Activated naive CD8-positive, alpha-beta T cell (primary cell): ENCODE measurements around the gene PSEN1.

Experiments
- H3K27ac Mint-ChIP-seq: one replicate; pipeline ENCODE4 v1.8.0; 2021; ENCODE audit warnings: mixed read lengths
- H3K27me3 Mint-ChIP-seq: one replicate; pipeline ENCODE4 v1.8.0; 2021; ENCODE audit warnings: mixed read lengths
- H3K36me3 Mint-ChIP-seq: one replicate; pipeline ENCODE4 v1.8.0; 2021; ENCODE audit warnings: mixed read lengths
- H3K4me1 Mint-ChIP-seq: one replicate; pipeline ENCODE4 v1.8.0; 2021; ENCODE audit warnings: low read depth, mixed read lengths
- H3K4me3 Mint-ChIP-seq: one replicate; pipeline ENCODE4 v1.8.0; 2021; ENCODE audit warnings: mild to moderate bottlenecking, mixed read lengths
- H3K9me3 Mint-ChIP-seq: one replicate; pipeline ENCODE4 v1.8.0; 2021; ENCODE audit warnings: low read depth, mixed read lengths

Gene PSEN1

DNA sequence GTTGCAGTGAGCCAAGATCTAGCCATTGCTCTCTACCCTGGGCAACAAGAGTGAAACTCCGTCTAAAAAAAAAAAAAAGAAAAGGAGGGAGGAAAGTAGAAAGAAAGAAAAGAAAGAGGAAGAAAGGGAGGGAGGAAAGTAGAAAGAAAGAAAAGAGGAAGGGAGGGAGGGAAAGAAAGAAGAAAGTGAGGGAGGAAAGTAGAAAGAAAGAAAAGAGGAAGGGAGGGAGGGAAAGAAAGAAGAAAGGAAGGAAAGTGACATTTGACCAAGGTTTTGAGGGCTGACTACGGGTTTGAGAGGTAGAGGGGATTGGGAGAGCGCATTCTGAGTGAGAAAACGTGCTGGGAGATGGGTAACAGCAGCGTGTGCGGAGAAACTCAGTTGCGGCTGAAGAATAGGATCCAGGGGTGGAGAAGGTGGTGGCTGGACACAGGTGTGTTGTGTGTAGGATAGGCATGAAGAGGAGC is 100.5 kb downstream of the PSEN1 start:
- Mint-ChIP-seq H3K36me3 (no peaks in the 10 kb centered on the region), H3K4me3 (peak overlapping the region; percentile 72)

DNA sequence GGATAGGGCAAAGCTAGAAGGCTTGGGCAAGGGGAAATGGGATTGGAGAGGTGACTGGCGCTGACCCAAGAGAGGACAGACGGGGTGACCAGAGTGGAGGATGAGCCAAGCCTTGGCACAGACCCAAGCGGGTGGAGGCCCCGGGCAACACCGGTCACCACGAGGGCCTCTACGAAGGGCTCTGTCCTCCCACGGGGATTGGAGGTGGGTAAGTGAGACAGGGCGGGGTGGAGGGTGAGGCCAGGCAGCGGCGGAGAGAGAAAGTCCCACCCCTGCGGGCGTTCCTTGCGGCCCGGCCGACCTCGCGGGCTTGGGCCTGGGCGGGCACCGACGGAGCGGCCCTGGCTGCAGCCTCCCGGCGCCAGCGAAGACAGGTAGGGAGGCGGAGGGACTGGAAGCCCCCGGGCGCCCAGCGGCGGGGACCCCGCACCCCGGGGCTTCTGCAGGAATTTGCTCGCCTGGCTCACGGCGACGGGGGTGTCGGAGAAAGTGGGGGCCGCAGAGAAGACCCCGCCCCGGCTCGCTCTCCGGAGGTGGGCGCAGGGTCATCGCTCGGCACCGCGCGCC is 101.0 kb downstream of the PSEN1 start, which contains the start of gene PAPLN:
PAPLN (plus strand) TSS at position 288 of the 567 bp plus-strand sequence. CDS start 2,273 bp downstream, outside the sequence.
- H3K27ac Mint-ChIP-seq = no peak within 1 kb of the TSS
- peaks cover 43% of the 10 kb centered on the region for H3K27me3 Mint-ChIP-seq
- no peaks in the 10 kb centered on the region for H3K9me3 Mint-ChIP-seq
- no peaks in the 10 kb centered on the region for H3K36me3 Mint-ChIP-seq
- peaks cover 16% of the 10 kb centered on the region for H3K4me1 Mint-ChIP-seq
- H3K4me3 Mint-ChIP-seq = peak within 1 kb of the TSS; percentile 72

More for the DNA sequence above, 100.5 kb downstream of the PSEN1 start:
- no peaks in the 10 kb centered on the region for H3K9me3 Mint-ChIP-seq
- H3K4me1 Mint-ChIP-seq = peaks cover 16% of the 10 kb centered on the region
- H3K27me3 Mint-ChIP-seq = peaks cover 40% of the 10 kb centered on the region
- H3K27ac Mint-ChIP-seq = no peak overlapping the region

DNA sequence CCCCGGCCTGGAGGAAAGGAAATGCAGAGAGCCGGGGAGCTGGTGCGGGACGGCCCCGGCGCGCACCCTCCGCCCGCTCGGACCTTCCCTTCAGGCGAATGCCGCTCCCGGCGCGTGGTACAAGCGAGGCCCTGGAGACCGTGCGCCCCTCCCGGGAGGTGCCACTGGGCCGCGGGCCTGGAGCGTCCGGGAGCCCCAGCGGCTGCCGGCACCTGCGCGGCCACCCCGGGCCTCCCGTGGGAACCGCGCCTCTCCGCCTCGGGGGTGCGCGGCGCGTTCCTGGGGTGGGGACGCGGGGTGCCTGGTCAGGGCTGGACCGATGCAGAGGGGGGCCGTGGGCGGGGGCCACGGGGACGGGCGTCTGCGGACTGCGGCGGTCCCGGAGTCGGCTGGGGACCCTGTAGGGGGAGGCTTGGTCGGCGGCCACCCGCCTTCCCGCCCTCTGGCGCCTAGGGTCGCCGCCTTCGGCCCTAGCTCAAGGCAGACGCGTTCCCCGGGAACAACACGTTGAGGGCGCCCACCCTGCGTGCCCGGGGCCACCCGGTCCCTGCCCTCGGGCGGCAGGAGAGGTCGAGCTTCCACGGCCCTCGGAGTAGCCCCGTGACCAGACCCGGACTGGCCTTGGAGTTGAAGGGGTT is 101.6 kb downstream of the PSEN1 start:
- peak overlapping the region; percentile 59 for H3K4me3 Mint-ChIP-seq
- H3K9me3 Mint-ChIP-seq = no peaks in the 10 kb centered on the region
- no peak overlapping the region for H3K27ac Mint-ChIP-seq
- peaks cover 19% of the 10 kb centered on the region for H3K4me1 Mint-ChIP-seq
- H3K36me3 Mint-ChIP-seq = no peaks in the 10 kb centered on the region
- peaks cover 44% of the 10 kb centered on the region for H3K27me3 Mint-ChIP-seq

DNA sequence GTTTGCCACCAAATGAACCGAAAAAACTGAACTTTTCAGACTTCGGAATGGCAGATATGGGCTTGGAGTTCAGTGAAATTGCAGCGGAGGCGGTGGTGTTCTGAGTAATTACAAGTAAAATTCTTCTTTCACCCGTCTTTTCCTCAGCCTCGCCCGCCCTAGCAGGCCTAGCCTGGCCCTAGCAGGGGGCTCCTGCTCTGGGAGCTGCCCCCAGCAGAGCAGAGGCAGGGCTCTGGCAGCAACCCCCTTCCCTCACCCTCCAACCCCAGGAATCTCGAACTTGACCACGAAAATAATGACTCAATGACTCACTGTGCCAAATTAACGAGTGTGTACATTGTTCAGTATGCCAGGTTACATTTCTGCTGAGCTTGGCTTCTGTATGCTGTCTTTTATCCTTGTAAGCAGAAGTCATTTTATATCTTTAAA is 102.1 kb downstream of the PSEN1 start:
- no peak overlapping the region for H3K27ac Mint-ChIP-seq
- peak overlapping the region; percentile 59 for H3K4me3 Mint-ChIP-seq
- no peaks in the 10 kb centered on the region for H3K9me3 Mint-ChIP-seq
- peaks cover 44% of the 10 kb centered on the region for H3K27me3 Mint-ChIP-seq
- H3K36me3 Mint-ChIP-seq = no peaks in the 10 kb centered on the region
- peaks cover 19% of the 10 kb centered on the region for H3K4me1 Mint-ChIP-seq

DNA sequence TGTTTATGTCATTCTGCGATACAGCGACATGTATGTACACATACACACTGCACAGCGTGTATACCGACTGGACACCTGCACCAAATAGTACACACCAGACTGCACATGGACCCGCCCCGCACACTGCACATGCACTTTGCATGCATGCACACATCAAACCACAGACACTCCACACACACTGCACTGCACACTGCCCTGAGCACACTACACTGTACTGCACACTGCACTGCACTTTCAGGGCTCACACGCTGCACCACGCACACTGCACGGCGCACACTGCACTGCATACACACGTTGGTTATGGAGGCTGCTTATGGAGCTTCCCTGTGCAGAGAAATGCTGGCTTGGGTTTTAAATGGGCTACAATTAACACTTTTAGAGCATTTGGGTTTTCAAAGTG is 102.6 kb downstream of the PSEN1 start:
- Mint-ChIP-seq H3K36me3 (no peaks in the 10 kb centered on the region), H3K27ac (no peak overlapping the region), H3K27me3 (peaks cover 47% of the 10 kb centered on the region), H3K4me3 (peak overlapping the region; percentile 32), H3K4me1 (peaks cover 21% of the 10 kb centered on the region), H3K9me3 (no peaks in the 10 kb centered on the region)

DNA sequence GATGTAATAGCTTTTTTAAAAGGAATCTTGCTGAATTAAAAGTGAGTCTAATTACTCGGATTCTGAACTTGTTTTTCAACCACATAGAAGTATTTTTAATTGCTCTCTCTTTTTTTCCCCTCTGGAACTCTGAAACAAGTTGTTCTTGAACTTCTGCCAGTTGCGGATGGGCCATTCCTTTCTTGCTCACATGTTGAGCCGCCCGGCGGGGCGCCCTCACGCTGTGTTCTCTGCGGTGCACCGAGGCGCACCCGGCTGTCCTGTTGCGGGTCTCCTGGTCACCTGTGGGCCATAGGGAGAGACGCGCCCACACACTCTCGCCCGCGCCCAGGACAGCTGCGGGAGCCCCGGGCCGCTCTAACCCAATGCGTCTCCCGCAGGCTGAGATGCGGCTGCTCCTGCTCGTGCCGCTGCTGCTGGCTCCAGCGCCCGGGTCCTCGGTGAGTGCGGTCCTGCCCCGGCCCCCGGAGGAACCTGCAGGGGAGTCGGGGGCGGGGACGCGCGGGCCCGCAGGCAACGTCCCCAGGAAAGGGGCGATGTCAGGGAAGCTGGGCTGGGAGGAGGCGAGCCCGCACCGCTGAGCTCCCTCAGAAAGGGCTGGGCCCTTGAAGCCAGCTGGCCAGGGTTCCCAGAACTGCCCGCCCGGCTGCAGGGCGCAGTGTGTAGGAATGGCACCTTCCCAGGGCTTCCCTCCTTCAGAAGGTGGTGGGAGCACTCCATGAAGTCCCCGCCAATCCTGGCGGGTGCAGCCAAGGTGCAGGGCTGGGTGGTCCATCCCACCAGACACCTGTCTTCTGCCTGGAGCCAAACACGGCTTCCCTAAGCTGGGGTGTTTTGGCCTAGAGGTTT is 103.3 kb downstream of the PSEN1 start:
- H3K27me3 Mint-ChIP-seq = peaks cover 44% of the 10 kb centered on the region
- H3K36me3 Mint-ChIP-seq = no peaks in the 10 kb centered on the region
- H3K9me3 Mint-ChIP-seq = no peaks in the 10 kb centered on the region
- no peak overlapping the region for H3K27ac Mint-ChIP-seq
- H3K4me1 Mint-ChIP-seq = peaks cover 21% of the 10 kb centered on the region
- H3K4me3 Mint-ChIP-seq = no peak overlapping the region

DNA sequence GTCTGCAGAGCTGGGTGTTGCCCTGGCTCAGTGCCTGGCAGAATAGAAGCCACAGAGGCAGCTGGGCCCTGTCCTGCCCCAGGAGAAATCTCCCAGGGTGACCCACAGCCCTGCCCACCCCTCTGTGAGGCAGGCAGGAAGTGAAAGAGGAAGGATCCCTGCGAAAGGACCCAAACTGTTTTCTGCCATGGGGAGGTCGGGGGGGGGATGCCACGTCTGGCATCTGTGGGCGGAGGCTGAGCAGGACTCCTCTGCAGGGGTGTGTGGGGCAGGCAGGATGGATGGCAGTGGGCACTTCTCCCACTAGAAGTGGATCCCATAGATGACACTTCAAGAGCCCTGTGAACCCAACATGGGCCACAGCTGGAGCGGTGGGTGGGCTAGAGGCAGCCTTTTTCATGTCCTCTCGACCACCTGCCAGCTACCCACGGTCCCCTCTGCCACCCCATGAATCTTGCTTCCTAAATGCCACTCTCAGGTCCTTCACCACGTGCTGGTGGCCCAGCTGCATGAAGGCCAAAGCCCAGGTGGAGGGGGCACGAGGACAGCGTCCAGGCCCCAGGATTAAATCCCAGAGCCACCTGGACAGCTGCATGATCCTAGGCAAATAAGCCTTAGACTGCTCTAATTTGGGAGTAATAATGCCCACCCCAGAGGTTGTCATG is 104.6 kb downstream of the PSEN1 start:
- Mint-ChIP-seq H3K4me1 (peaks cover 24% of the 10 kb centered on the region), H3K27me3 (peaks cover 37% of the 10 kb centered on the region), H3K4me3 (no peak overlapping the region), H3K36me3 (no peaks in the 10 kb centered on the region), H3K9me3 (no peaks in the 10 kb centered on the region), H3K27ac (no peak overlapping the region)

DNA sequence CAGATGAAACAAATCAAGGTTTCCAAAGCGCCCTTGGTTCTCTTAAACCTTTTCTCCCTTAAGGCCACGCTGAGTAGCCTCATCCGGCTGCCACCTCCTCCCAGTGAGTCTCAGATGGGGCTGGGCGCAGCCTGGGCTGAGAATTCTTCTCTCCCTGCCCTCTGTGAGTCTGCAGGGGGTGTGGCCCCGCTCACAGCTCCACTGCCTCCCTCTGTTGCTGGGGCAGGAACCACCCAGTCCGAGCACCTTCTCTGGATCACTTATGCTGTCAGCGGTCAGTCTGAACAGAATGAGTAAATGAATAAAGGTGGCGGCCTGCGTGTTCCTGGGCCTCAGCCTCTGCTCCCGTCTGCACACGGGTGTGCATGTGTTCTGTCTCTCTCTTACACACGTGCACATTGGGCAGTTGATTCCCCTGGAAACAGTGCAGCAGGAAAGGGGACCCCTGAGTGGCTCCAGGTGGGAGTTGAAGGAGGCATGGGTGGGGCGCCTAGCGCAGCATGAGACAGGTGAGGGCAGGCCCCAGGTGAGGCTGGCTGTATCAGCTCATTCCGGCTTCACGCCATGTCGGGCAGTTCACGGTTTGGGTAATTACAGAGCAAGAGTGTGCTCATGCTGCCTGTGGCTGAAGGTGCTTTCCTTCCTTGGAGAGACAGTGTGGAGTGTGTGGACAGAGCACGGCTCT is 105.3 kb downstream of the PSEN1 start:
- H3K4me1 Mint-ChIP-seq = peaks cover 22% of the 10 kb centered on the region
- H3K27me3 Mint-ChIP-seq = peaks cover 33% of the 10 kb centered on the region
- no peak overlapping the region for H3K27ac Mint-ChIP-seq
- no peaks in the 10 kb centered on the region for H3K9me3 Mint-ChIP-seq
- H3K36me3 Mint-ChIP-seq = no peaks in the 10 kb centered on the region
- H3K4me3 Mint-ChIP-seq = no peak overlapping the region

DNA sequence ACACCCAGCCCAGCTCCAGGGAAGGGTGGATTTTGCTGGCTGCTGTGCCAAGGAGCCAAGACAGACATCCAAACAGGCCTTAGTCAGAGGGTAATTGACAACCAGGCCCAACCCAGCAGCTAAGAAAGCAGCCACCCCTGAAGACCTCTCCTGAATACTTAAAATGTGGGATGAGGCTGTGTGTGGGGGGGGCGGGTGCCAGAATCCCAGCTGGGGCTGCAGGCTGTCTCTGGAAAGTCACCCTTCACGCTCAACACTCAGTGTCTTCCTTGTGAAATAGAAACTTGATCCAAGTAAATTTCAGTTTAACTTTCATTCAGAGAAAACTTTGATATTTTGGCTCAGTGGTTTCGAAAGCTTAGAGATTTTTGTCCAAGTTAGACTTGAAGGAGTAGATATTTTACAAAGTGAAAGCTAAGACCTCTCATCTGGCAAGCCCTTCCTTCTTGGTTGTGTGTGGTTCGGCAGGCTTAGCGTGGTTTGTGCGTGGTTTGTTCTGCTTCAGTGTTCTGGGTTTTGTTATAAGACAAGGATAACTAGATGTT is 106.1 kb downstream of the PSEN1 start:
- H3K9me3 Mint-ChIP-seq = no peaks in the 10 kb centered on the region
- H3K27me3 Mint-ChIP-seq = peaks cover 28% of the 10 kb centered on the region
- no peaks in the 10 kb centered on the region for H3K36me3 Mint-ChIP-seq
- peak overlapping the region; percentile 2 for H3K4me3 Mint-ChIP-seq
- H3K27ac Mint-ChIP-seq = no peak overlapping the region
- H3K4me1 Mint-ChIP-seq = peaks cover 24% of the 10 kb centered on the region

DNA sequence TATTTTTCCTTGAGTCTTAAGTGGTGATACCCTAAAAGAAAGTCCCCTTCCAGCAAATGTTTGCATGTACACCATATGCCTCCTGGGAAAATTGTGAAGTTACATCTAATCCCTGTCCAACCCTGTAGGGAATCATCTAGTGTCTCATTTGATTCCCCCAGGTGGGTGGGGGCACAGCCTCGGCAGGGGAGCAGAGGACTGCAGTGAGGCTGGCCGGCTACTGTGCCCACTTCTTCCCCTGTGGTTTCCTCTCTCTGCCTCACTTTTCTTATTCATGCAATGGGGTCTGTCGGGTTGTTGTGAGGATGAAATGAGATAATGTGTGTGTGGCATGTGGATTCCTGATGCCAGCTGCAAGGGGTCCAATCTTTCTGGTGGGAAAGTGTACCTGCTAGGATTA is 107.0 kb downstream of the PSEN1 start:
- H3K4me3 Mint-ChIP-seq = no peak overlapping the region
- H3K36me3 Mint-ChIP-seq = no peaks in the 10 kb centered on the region
- peaks cover 28% of the 10 kb centered on the region for H3K4me1 Mint-ChIP-seq
- peaks cover 28% of the 10 kb centered on the region for H3K27me3 Mint-ChIP-seq
- no peak overlapping the region for H3K27ac Mint-ChIP-seq
- no peaks in the 10 kb centered on the region for H3K9me3 Mint-ChIP-seq

DNA sequence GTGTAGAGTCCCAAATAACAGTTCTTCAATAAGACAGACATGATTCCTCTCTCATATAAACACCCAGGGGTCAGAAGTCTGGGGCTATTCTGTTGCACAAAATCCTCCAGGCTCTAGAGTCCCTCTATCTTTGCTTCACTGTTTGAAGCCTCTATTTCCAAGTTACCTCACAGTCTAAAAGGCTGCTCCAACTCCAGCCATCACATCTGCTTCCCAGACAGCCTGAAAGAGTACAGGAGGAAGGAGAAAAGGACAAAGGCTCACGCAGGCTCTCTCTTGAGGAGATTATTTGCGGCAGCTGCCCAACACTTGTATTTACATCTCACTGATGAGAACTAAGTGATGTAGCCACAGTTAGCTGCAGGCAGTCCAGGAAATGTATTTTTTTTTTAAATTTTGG is 107.4 kb downstream of the PSEN1 start:
- Mint-ChIP-seq H3K4me1 (peaks cover 26% of the 10 kb centered on the region), H3K27ac (no peak overlapping the region), H3K27me3 (peaks cover 28% of the 10 kb centered on the region), H3K9me3 (no peaks in the 10 kb centered on the region), H3K36me3 (no peaks in the 10 kb centered on the region), H3K4me3 (no peak overlapping the region)

DNA sequence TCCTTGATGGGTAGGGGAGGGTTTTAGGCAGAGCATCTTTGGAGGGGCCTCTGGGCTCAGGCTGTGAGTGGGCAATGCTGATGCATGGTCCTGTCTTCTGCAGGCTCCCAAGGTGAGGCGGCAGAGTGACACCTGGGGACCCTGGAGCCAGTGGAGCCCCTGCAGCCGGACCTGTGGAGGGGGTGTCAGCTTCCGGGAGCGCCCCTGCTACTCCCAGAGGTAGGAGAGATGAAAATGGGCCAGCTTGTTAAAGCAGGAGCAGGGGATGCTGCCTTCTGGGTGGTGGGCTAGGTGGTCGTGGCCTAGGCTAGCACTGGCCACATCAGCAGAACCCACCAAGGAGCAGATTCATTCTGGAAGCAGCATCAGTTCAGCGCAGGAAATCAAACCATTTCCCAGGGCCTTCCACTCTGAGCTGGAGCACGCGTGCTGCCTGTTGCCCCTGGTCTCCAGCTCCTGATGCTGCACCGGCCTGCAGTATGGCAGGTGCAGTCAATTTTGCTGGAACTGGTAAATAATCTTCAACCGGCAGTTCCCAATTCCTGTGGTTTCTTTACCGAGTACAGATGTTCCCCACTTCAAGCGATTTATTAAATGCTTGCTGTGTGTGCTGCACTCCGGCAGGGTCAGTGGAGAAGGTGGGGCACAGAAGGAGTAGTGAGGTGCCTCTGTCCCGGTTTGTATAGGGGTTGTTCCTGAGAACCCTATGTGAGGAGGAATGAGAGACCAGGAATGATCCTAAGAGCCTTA is 108.4 kb downstream of the PSEN1 start:
- Mint-ChIP-seq H3K9me3 (no peaks in the 10 kb centered on the region), H3K4me3 (peak overlapping the region; percentile 84), H3K4me1 (peaks cover 24% of the 10 kb centered on the region), H3K27ac (no peak overlapping the region), H3K27me3 (peaks cover 26% of the 10 kb centered on the region), H3K36me3 (no peaks in the 10 kb centered on the region)

DNA sequence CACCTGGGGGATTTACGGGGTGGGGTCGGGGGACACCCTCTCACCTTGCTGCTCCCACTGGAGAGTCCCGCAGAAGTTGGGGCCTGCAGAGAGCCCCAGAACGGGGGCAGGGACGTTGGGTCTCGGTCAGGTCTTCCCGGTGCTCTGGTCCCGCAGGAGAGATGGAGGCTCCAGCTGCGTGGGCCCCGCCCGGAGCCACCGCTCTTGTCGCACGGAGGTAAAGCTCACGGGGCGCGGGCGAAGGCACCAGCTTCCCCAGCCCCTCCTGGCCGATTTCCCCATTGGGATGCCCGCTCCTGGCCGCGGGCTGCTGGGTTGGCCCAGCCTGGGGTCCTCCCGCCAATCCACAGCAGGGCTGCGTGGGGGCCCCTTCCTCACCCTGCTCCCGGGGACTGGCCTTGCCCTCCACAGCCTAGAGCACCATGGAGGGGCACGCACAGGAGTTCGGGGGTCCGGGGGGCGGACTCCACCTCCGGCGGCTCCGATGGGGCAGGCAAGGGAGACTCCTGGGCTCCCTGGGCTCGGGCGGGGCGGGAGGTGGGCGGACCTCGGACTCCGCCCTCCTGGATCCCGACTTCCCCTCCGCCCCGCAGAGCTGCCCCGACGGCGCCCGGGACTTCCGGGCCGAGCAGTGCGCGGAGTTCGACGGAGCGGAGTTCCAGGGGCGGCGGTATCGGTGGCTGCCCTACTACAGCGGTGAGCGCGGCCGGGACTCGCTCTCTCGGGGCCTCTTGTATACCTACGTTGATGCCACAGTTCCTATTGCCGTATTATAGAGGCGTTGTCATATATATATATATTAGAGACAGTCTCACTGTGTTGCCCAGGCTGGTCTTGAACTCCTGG is 109.4 kb downstream of the PSEN1 start:
- Mint-ChIP-seq H3K27me3 (peaks cover 23% of the 10 kb centered on the region), H3K4me3 (peak overlapping the region; percentile 88), H3K9me3 (no peaks in the 10 kb centered on the region), H3K36me3 (no peaks in the 10 kb centered on the region), H3K27ac (no peak overlapping the region), H3K4me1 (peaks cover 24% of the 10 kb centered on the region)
